Endodermal cell (in vitro differentiated cells): ENCODE data around the gene SLX4. TPM values are rescaled to one million over a fixed set of nuclear protein-coding genes. Genes with fewer than 3 reads are reported as not detected.

ENCODE experiments used
- DNase-seq: peaks from one replicate; pipeline ENCODE4 v3.0.0-alpha.2; 2017
- H3K27ac ChIP-seq: 2 replicates; pipeline ENCODE4 v1.5.1; 2013; ENCODE audit warnings: mild to moderate bottlenecking, low read depth, low read length, moderate library complexity
- H3K27me3 ChIP-seq: 2 replicates; pipeline ENCODE4 v1.6.1; 2013; ENCODE audit warnings: mild to moderate bottlenecking, low read length, moderate library complexity; ENCODE audit not compliant: insufficient read depth, control insufficient read depth, poor library complexity, severe bottlenecking
- H3K36me3 ChIP-seq: 2 replicates; pipeline ENCODE4 v1.7.0; 2013; ENCODE audit warnings: mild to moderate bottlenecking, low read length, moderate library complexity; ENCODE audit not compliant: control insufficient read depth, insufficient read depth
- H3K4me1 ChIP-seq: one replicate; pipeline ENCODE4 v1.7.0; 2013; ENCODE audit warnings: low read length; ENCODE audit not compliant: control insufficient read depth, insufficient read depth
- H3K4me3 ChIP-seq: 2 replicates; pipeline ENCODE4 v1.5.1; 2013; ENCODE audit warnings: mild to moderate bottlenecking, low read length, moderate library complexity
- H3K9ac ChIP-seq: 2 replicates; pipeline ENCODE4 v1.6.1; 2013; ENCODE audit warnings: mild to moderate bottlenecking, low read length, moderate library complexity; ENCODE audit not compliant: poor library complexity, severe bottlenecking; ENCODE audit errors: extremely low read depth
- H3K9me3 ChIP-seq: 2 replicates; pipeline ENCODE4 v1.6.1; 2013; ENCODE audit warnings: mild to moderate bottlenecking, low read length, moderate library complexity; ENCODE audit not compliant: control insufficient read depth
- H3K27ac Mint-ChIP-seq: 2 replicates; pipeline ENCODE4 v1.8.0; 2020; ENCODE audit warnings: mixed read lengths
- H3K27me3 Mint-ChIP-seq: 2 replicates; pipeline ENCODE4 v1.8.0; 2021; ENCODE audit warnings: mild to moderate bottlenecking, mixed read lengths; ENCODE audit not compliant: insufficient read depth
- H3K36me3 Mint-ChIP-seq: 2 replicates; pipeline ENCODE4 v1.8.0; 2020; ENCODE audit warnings: low read depth, mixed read lengths
- H3K4me1 Mint-ChIP-seq: 2 replicates; pipeline ENCODE4 v1.8.0; 2020; ENCODE audit warnings: mixed read lengths
- H3K4me3 Mint-ChIP-seq: 2 replicates; pipeline ENCODE4 v1.8.0; 2020; ENCODE audit warnings: mild to moderate bottlenecking, moderate library complexity, mixed read lengths
- H3K9me3 Mint-ChIP-seq: 2 replicates; pipeline ENCODE4 v1.8.0; 2020; ENCODE audit warnings: mild to moderate bottlenecking, mixed read lengths
- WGBS, 2 experiments: methylation state at CpG; one replicate each; pipeline versions ENCODE4 v1.1.5 to v1.1.7; 2013; ENCODE audit warnings: missing lambda C conversion rate in 2 of 2, mixed read lengths in 1 of 2; ENCODE audit not compliant: insufficient coverage in 1 of 2, insufficient read length in 1 of 2; 5-methylcytosine and 5-hydroxymethylcytosine counted together
- total RNA-seq, 2 donors: library from RNA; stranded (reverse); fragmentation: NEBNext Ultra II Directional in 1 of 2; extraction: Animal tissue kit (Norgen Biotek cat#: 25700) in 1 of 2; gene quantifications; 2 replicates in 1 of 2; 3 replicates in 1 of 2; pipeline ENCODE4 v1.2.1, GENCODE V29; 2021
- TF ChIP-seq, protein P1 (sequence below): fragments of 200-600 bp; sonication (generic); conservative IDR thresholded peaks from 2 replicates; pipeline ENCODE4 v1.5.0; 2021; ENCODE audit warnings: antibody characterized with exemption, mild to moderate bottlenecking

SLX4 gene
- total RNA-seq, 2 donors from 2014 or later = 11.0 to 15.9 TPM

DNA sequence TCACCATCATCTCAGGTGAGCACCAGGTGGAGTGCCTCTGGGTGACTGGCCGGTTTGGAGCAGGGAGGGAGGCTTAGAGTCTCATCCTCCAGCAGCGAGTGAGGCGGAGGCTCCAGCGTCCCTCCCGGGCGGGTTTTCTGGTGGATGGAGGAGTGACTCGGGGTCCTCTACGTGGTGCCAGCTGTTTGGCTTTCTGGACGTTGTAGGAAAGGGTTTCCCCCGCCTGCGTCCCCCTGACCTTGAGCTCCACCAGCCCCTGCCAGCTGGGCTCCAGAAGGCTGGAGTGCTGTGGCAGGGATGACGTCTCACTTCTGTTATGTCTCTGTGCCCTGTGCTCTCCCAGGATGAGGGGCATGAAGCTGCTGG, 43.6 kb upstream of the SLX4 start:
- Mint-ChIP-seq H3K9me3 (no peaks in the 10 kb centered on the region), H3K36me3 (peaks cover 49% of the 10 kb centered on the region), H3K4me3 (no peak overlapping the region), H3K27me3 (no peaks in the 10 kb centered on the region), H3K27ac (peak overlapping the region; percentile 87), H3K4me1 (peaks cover 14% of the 10 kb centered on the region)
- DNase-seq = peak; percentile 44
- no peak overlapping the region for H3K9ac ChIP-seq
- no peak overlapping the region for H3K4me3 ChIP-seq
- TF ChIP-seq, protein P1, sequence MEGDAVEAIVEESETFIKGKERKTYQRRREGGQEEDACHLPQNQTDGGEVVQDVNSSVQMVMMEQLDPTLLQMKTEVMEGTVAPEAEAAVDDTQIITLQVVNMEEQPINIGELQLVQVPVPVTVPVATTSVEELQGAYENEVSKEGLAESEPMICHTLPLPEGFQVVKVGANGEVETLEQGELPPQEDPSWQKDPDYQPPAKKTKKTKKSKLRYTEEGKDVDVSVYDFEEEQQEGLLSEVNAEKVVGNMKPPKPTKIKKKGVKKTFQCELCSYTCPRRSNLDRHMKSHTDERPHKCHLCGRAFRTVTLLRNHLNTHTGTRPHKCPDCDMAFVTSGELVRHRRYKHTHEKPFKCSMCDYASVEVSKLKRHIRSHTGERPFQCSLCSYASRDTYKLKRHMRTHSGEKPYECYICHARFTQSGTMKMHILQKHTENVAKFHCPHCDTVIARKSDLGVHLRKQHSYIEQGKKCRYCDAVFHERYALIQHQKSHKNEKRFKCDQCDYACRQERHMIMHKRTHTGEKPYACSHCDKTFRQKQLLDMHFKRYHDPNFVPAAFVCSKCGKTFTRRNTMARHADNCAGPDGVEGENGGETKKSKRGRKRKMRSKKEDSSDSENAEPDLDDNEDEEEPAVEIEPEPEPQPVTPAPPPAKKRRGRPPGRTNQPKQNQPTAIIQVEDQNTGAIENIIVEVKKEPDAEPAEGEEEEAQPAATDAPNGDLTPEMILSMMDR = no peak
- H3K27ac ChIP-seq = peak overlapping the region; percentile 32
- 97 to 98% methylated on average over 9 to 12 of the region's 12 CpGs for WGBS, 2 experiments
- H3K36me3 ChIP-seq = peaks cover 62% of the 10 kb centered on the region
- no peaks in the 10 kb centered on the region for H3K27me3 ChIP-seq
- H3K4me1 ChIP-seq = peaks cover 6% of the 10 kb centered on the region
- H3K9me3 ChIP-seq = no peaks in the 10 kb centered on the region

DNA sequence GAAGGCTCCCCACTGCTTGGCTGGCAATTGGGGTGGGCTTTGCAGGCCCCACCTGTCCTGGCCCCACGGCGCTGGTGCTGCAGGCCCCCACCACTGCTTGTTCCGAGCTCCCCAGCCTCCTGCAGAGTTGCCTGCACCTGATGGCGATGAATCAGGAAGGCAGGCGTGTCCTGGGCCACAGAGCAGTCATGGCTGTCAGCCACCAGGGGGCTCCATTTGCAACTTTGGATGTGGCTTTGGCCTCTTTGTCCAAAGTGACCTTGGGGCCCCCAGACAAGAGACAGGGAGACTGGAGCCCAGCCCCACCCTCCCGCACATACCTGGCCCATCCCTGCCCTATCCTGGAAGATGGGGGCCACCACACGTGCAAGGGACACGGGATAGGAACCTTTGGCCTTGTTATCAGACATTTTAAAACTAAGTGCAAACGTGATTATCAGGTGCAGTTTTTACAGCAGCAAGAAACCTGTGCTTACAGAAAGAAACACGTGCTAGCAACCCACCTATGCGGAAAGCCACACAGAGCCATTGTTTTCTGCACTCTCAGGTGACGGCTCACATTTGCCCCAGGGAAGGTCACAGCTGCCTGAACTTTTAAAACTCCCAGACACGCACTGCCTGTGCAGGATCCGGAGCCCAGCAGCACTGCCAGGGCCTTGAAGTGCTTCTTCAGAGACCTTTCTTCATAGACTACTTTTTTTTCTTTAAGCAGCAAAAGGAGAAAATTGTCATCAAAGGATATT, 43.0 kb upstream of the SLX4 start, which contains the start of gene DNASE1:
Gene DNASE1, plus strand, starts transcription at position 443 of the 743 bp plus-strand sequence. CDS start 683 bp downstream, outside the sequence.
- Histone ChIP-seq H3K27ac (peak within 1 kb of the TSS; percentile 32), H3K4me1 (peaks cover 6% of the 10 kb centered on the region), H3K9me3 (no peaks in the 10 kb centered on the region), H3K27me3 (no peaks in the 10 kb centered on the region), H3K36me3 (peaks cover 56% of the 10 kb centered on the region), H3K4me3 (no peak within 1 kb of the TSS), H3K9ac (no peak within 1 kb of the TSS)
- Mint-ChIP-seq H3K36me3 (peaks cover 43% of the 10 kb centered on the region), H3K4me3 (no peak within 1 kb of the TSS), H3K4me1 (peaks cover 14% of the 10 kb centered on the region), H3K27me3 (no peaks in the 10 kb centered on the region), H3K9me3 (no peaks in the 10 kb centered on the region), H3K27ac (peak within 1 kb of the TSS; percentile 87)
- TF ChIP-seq, protein P1 = peak; percentile 94
- peak; percentile 92 for DNase-seq
- 76 to 89% methylated on average over 10 to 14 of the region's 14 CpGs for WGBS, 2 experiments

DNA sequence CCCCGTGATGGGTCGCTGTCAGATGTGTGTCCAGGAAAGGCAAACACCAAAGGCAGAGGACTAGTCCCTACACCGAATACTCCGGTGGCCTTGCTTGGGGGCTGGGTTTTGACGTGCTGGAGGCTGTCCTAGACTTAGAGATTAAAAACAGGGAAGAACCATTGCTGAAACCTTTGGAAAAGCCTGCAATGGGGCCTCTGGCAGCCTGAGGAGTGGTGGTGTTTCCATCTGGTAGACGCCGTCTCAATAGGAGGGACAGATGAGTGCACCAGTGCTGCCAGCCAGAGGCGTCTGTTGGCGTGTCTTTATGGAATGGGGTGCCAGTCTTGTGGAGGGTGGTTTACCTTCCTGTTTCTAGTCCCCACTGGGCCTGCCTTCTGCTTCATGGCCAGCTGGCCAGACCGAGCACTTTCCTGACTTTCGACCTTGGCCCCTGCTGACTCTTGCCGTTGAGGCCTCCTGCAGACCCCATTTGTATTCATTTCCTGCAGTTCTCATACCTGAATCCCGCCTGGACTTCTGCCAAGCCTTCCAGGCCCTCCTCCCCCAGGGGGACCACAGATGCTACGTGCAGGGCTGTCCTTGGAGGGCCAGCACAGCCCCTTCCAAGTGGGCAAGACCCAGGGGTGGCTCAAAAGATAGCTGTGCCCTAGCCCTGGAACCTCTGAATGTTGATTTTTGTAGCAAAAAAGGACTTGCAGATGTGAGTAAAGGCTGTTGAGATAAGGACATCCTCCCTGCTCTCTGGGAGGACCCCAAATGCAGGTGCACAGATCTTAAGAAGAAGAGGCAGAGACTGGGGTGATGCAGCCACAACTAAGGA, 41.2 kb upstream of the SLX4 start:
- Histone ChIP-seq H3K27ac (no peak overlapping the region), H3K9ac (no peak overlapping the region), H3K36me3 (peaks cover 38% of the 10 kb centered on the region), H3K4me1 (peaks cover 6% of the 10 kb centered on the region), H3K4me3 (no peak overlapping the region), H3K27me3 (no peaks in the 10 kb centered on the region), H3K9me3 (no peaks in the 10 kb centered on the region)
- Mint-ChIP-seq H3K4me3 (no peak overlapping the region), H3K27me3 (no peaks in the 10 kb centered on the region), H3K36me3 (peaks cover 33% of the 10 kb centered on the region), H3K27ac (no peak overlapping the region), H3K4me1 (peaks cover 14% of the 10 kb centered on the region), H3K9me3 (no peaks in the 10 kb centered on the region)
- TF ChIP-seq, protein P1 = no peak
- peak; percentile 44 for DNase-seq
- WGBS, 2 experiments = 86 to 89% methylated on average over 9 to 14 of the region's 14 CpGs
